Breast epithelium (tissue), 3 donors: ENCODE measurements around the gene IL5RA.

ENCODE experiments used
- POLR2A ChIP-seq: fragments of 450-650 bp; IDR thresholded peaks from one replicate; pipeline ENCODE4 v1.6.1; 2016; ENCODE audit warnings: antibody characterized with exemption, mild to moderate bottlenecking, moderate library complexity
- TF ChIP-seq, protein P1 (sequence below), 3 donors: fragments of 450-650 bp; IDR thresholded peaks; one replicate each; pipeline ENCODE4 v1.5.1; 2016 to 2017; ENCODE audit warnings: antibody characterized with exemption in 3 of 3, mild to moderate bottlenecking in 3 of 3, moderate library complexity in 3 of 3

DNA sequence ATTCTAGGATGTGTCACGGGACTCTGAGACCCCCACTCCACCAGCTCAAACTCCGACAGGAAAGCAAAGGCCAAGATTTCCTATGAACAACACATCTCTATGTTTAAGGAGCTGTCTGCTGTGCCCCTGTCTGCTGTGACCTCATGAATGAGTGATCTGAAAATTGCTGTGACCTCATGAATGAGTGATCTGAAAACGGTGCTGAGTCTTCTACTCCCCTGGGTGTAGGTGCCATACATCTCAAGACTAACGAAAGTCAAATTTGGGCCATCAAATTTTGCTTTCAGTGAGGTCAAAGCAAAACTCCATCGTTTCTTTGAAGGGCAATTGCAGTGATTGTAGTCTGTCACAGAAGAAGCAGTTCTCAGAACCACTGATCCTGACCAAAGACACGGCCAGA is 24.4 kb downstream of the IL5RA start:
- TF ChIP-seq, protein P1, sequence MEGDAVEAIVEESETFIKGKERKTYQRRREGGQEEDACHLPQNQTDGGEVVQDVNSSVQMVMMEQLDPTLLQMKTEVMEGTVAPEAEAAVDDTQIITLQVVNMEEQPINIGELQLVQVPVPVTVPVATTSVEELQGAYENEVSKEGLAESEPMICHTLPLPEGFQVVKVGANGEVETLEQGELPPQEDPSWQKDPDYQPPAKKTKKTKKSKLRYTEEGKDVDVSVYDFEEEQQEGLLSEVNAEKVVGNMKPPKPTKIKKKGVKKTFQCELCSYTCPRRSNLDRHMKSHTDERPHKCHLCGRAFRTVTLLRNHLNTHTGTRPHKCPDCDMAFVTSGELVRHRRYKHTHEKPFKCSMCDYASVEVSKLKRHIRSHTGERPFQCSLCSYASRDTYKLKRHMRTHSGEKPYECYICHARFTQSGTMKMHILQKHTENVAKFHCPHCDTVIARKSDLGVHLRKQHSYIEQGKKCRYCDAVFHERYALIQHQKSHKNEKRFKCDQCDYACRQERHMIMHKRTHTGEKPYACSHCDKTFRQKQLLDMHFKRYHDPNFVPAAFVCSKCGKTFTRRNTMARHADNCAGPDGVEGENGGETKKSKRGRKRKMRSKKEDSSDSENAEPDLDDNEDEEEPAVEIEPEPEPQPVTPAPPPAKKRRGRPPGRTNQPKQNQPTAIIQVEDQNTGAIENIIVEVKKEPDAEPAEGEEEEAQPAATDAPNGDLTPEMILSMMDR (IDR thresholded peaks at IDR 0.05) = no peak
- TF ChIP-seq POLR2A = no peak
